Measurements from ENCODE around the gene FGD5.

DNA sequence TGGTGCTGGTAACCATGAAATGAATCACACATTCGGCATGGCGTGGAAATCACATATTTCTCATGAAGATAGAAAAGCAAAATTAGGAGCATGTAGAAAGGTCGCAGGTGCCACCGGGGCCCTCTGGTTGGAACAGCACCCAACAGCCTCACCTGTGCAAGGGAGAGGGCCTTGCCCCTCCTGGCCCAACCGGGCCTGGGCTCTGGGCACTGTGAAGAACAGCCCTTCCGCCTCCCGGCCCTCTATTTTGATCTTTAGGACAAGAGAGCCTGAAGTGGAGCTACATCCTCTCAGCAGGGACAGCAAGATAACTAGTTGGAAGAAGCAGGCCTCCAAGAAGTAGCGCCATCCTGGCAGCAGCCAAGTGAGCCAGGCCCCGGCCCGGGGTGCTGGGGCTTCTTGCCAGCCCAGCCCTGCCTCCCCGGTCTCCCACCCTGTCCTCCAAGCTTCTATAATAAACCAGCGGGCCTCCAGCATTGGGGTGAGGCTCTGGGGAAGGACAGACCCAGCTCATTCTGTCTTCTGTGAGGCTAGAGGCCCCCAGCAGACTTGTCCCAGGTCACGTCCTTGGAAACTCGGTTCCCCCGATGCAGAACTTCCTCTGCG is 46.1 kb upstream of the FGD5 start:
- TF ChIP-seq POLR2AphosphoS5 (IDR thresholded peaks at IDR 0.05) (no peak), POLR2A (IDR thresholded peaks at IDR 0.05) (no peak)
- TF ChIP-seq, protein P1, sequence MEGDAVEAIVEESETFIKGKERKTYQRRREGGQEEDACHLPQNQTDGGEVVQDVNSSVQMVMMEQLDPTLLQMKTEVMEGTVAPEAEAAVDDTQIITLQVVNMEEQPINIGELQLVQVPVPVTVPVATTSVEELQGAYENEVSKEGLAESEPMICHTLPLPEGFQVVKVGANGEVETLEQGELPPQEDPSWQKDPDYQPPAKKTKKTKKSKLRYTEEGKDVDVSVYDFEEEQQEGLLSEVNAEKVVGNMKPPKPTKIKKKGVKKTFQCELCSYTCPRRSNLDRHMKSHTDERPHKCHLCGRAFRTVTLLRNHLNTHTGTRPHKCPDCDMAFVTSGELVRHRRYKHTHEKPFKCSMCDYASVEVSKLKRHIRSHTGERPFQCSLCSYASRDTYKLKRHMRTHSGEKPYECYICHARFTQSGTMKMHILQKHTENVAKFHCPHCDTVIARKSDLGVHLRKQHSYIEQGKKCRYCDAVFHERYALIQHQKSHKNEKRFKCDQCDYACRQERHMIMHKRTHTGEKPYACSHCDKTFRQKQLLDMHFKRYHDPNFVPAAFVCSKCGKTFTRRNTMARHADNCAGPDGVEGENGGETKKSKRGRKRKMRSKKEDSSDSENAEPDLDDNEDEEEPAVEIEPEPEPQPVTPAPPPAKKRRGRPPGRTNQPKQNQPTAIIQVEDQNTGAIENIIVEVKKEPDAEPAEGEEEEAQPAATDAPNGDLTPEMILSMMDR (IDR thresholded peaks at IDR 0.05), result no peak
